Measurements from ENCODE around the gene NUB1. TPM values are rescaled to one million over a fixed set of nuclear protein-coding genes. Genes with fewer than 3 reads are reported as not detected.

NUB1 gene
- total RNA-seq, 6 donors from 2014 or later: 37.0 to 80.0 (median 50.0) TPM

DNA sequence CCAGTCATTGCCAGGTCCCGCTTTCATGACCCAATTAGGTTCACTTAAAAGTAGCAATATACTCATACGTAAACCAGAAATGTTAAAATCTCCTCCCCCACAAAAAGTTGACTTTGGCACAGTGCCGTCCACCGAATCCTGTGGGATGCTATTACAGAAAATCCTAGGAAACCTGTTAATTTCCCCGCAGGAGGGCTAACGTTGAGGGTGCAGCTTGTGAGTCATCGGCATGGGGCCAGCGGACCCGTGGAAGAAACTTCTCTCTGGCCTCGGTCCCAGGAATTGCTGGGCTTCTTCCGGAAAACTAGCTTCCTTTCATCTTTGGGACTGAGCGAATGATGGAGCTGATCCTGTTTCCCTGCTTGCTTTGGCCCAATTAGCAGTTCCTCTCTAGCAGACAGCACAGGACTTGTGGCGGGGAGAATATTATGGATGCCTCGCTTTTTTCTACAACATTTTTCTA is 84.9 kb downstream of the NUB1 start:
- 48 to 53% methylated on average over 14 of the region's 14 CpGs for WGBS, 2 donors
- Histone ChIP-seq H3K4me3 (no peak overlapping the region), H3K4me1 (peaks cover 22 to 45% (median 34%) of the 10 kb centered on the region in 4 donors), H3K9me3 (peaks cover 0 to 3% (median 0%) of the 10 kb centered on the region in 4 donors), H3K27ac (peak overlapping the region; percentile 20 to 64 (median 48)), H3K36me3 (no peaks in the 10 kb centered on the region), H3K27me3 (no peaks in the 10 kb centered on the region)
- no peak for TF ChIP-seq POLR2AphosphoS5 (IDR thresholded peaks at IDR 0.05)
- peak in 1 of 2 donors; percentile 47 for DNase-seq
- peak in 1 of 2 donors; percentile 75 for ATAC-seq (ENCODE audit: low FRiP score in 2 of 2)

DNA sequence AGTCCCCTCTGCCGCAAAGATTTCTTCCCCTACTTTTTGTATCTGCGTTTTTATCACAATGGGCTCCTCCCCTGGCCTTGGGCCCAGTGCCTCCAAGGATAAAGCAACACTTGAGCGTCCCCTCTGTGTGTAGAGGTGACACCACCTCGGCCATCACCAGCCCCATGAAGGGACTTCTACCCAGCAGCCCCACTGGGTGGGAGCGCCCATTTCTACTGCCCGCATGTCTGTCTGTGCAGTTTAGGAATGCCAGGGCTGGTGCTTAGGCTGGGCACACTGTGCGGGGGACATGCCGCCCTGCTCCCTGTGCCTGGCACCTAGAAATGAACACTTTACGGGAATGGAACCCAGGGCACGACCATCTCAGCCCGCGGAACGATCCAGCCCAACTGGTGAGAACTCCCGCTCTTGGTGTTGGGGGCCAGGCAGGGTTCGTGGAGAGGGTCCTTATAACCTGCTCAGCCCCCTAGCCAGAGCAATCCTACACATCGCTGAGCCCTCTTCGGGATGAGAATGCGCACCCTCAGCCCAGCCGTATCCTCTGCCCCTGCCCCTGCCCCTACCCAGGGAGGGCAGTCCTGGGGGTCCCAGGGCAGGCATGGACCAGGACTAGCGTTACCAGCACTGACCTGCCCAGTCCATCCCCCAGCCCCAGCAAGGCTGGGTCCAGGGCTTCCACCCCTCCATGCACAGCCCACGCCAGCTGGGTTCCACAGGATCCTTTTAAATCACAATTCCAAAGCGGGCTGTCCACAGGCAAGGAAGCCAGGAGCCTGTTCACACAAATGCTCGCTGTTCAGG is 85.5 kb downstream of the NUB1 start:
- Histone ChIP-seq H3K4me1 (peaks cover 22 to 45% (median 34%) of the 10 kb centered on the region in 4 donors), H3K27ac (peak overlapping the region in 3 of 4 donors; percentile 20 to 64 (median 58)), H3K27me3 (no peaks in the 10 kb centered on the region), H3K9me3 (peaks cover 0 to 3% (median 0%) of the 10 kb centered on the region in 4 donors), H3K4me3 (no peak overlapping the region), H3K36me3 (no peaks in the 10 kb centered on the region)
- WGBS, 2 donors: 52 to 85% methylated on average over 5 to 22 of the region's 23 CpGs
- ATAC-seq (ENCODE audit: low FRiP score in 2 of 2) (no peak), DNase-seq (peak in 1 of 2 donors; percentile 49)
- TF ChIP-seq EP300 (IDR thresholded peaks at IDR 0.05): no peak
- no peak for TF ChIP-seq CTCF (IDR thresholded peaks at IDR 0.05)
- no peak for TF ChIP-seq POLR2AphosphoS5 (IDR thresholded peaks at IDR 0.05)
- no peak for TF ChIP-seq POLR2A (IDR thresholded peaks at IDR 0.05)

- no peaks in the 10 kb centered on the region for H3K9me3 ChIP-seq
- no peaks in the 10 kb centered on the region for H3K27me3 ChIP-seq
- H3K27ac ChIP-seq: peak overlapping the region; percentile 51 to 64 (median 60)
- no peak for ATAC-seq (ENCODE audit: low FRiP score in 2 of 2)
- H3K4me1 ChIP-seq: peaks cover 22 to 45% (median 34%) of the 10 kb centered on the region in 4 donors
- no peaks in the 10 kb centered on the region for H3K36me3 ChIP-seq
- no peak overlapping the region for H3K4me3 ChIP-seq
- WGBS, 2 donors: 59 to 61% methylated on average over 9 of the region's 10 CpGs
- TF ChIP-seq EP300 (IDR thresholded peaks at IDR 0.05): no peak
- no peak for TF ChIP-seq POLR2A (IDR thresholded peaks at IDR 0.05)
- no peak for TF ChIP-seq POLR2AphosphoS5 (IDR thresholded peaks at IDR 0.05)
- TF ChIP-seq CTCF (IDR thresholded peaks at IDR 0.05): no peak
- no peak for DNase-seq
These were observed 86.2 kb downstream of the NUB1 start for GRCh38 chr7:151427705-151428377.

Other genes with a start within 250 kb of the NUB1 start
- not detected for gene GBX1, start 174.1 kb upstream of the NUB1 start, total RNA-seq
- gene ASB10, start 154.6 kb upstream of the NUB1 start, total RNA-seq: not detected
- gene H2BK1, start 131.3 kb upstream of the NUB1 start, total RNA-seq: not detected
- 10 to 100 TPM; 19.8 to 48.2 (median 28.6) TPM for gene ABCF2, start 114.6 kb upstream of the NUB1 start, total RNA-seq
- gene CHPF2, start 109.3 kb upstream of the NUB1 start, total RNA-seq: 10 to 100 TPM; 34.4 to 69.1 (median 47.4) TPM
- gene SMARCD3, start 93.1 kb upstream of the NUB1 start, total RNA-seq: 10 to 100 TPM; 32.8 to 63.9 (median 40.8) TPM
- 10 to 100 TPM in 1 of 6 donors, 1 to 10 TPM in 5; 1.1 to 17.4 (median 3.9) TPM for gene WDR86, start 68.2 kb downstream of the NUB1 start, total RNA-seq
- under 1 TPM in 2 of 6 donors, not detected in 4; 0.43 to 0.61 TPM for gene CRYGN, start 98.3 kb downstream of the NUB1 start, total RNA-seq
- gene RHEB, start 178.1 kb downstream of the NUB1 start, total RNA-seq: 100 to 1,000 TPM in 2 of 6 donors, 10 to 100 TPM in 4; 63.0 to 105 (median 93.4) TPM